Parathyroid adenoma (tissue), 2 donors: ENCODE results near the gene CCDC68.

Experiments
- H2AFZ ChIP-seq: fragments of 300-600 bp; sonication (generic); one replicate; pipeline ENCODE4 v1.7.0; 2017; ENCODE audit warnings: antibody characterized with exemption, mild to moderate bottlenecking
- H3K27ac ChIP-seq: fragments of 300-600 bp; sonication (generic); one replicate; pipeline ENCODE4 v1.7.0; 2017
- H3K27me3 ChIP-seq: fragments of 300-600 bp; sonication (generic); one replicate; pipeline ENCODE4 v1.7.0; 2017; ENCODE audit warnings: low read length; ENCODE audit not compliant: control insufficient read depth, insufficient read depth
- H3K36me3 ChIP-seq: fragments of 300-600 bp; sonication (generic); one replicate; pipeline ENCODE4 v1.7.0; 2017; ENCODE audit warnings: low read length; ENCODE audit not compliant: control insufficient read depth, insufficient read depth
- H3K4me1 ChIP-seq: fragments of 300-600 bp; sonication (generic); one replicate; pipeline ENCODE4 v1.7.0; 2017; ENCODE audit warnings: control low read depth
- H3K4me2 ChIP-seq: fragments of 300-600 bp; sonication (generic); one replicate; pipeline ENCODE4 v1.7.0; 2017; ENCODE audit warnings: low read length
- H3K4me3 ChIP-seq: fragments of 300-600 bp; sonication (generic); one replicate; pipeline ENCODE4 v1.7.0; 2017; ENCODE audit warnings: low read depth, low read length
- H3K79me2 ChIP-seq: fragments of 300-600 bp; sonication (generic); one replicate; pipeline ENCODE4 v1.7.0; 2017; ENCODE audit warnings: control low read depth
- H3K9ac ChIP-seq: fragments of 300-600 bp; sonication (generic); one replicate; pipeline ENCODE4 v1.7.0; 2017; ENCODE audit warnings: mild to moderate bottlenecking
- H3K9me3 ChIP-seq: fragments of 300-600 bp; sonication (generic); one replicate; pipeline ENCODE4 v1.7.0; 2017; ENCODE audit warnings: low read length; ENCODE audit not compliant: control insufficient read depth
- TF ChIP-seq, protein P1 (sequence below): fragments of 300-600 bp; sonication (generic); IDR thresholded peaks from one replicate; pipeline ENCODE4 v1.7.0; 2017; ENCODE audit warnings: antibody characterized with exemption, mild to moderate bottlenecking
- donor health status: primary hyperparathyroidism.

Gene CCDC68

DNA sequence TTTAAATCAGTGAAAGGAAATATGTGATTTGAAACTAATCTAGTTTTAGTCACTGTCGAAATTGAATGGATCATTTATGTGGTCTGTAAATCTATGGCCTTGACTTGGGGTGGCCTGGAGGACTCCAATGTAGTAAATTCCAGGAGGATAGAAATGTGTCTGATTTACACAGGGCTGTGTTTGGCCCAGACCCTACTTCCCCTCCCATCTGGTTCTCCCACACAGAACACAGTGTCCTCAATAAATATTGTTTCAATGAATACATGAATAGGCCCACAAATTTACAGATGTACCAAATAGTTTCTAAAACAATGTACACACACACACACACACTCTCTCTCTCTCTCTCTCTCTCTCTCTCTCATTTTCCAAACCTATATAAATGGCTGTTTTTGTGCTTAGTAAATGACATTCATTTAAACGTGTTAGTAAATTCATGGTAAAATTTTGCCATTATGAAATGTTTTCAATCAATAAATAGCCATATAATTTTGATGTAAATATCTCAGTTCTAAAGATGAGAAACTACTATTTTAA is 1.9 kb downstream of the CCDC68 start:
- Histone ChIP-seq H3K36me3 (no peaks in the 10 kb centered on the region), H3K4me2 (no peak overlapping the region), H3K4me1 (no peaks in the 10 kb centered on the region), H2AFZ (no peak overlapping the region), H3K9me3 (no peaks in the 10 kb centered on the region), H3K27me3 (no peaks in the 10 kb centered on the region), H3K4me3 (no peak overlapping the region), H3K79me2 (no peaks in the 10 kb centered on the region), H3K9ac (no peak overlapping the region), H3K27ac (no peak overlapping the region)
- TF ChIP-seq, protein P1, sequence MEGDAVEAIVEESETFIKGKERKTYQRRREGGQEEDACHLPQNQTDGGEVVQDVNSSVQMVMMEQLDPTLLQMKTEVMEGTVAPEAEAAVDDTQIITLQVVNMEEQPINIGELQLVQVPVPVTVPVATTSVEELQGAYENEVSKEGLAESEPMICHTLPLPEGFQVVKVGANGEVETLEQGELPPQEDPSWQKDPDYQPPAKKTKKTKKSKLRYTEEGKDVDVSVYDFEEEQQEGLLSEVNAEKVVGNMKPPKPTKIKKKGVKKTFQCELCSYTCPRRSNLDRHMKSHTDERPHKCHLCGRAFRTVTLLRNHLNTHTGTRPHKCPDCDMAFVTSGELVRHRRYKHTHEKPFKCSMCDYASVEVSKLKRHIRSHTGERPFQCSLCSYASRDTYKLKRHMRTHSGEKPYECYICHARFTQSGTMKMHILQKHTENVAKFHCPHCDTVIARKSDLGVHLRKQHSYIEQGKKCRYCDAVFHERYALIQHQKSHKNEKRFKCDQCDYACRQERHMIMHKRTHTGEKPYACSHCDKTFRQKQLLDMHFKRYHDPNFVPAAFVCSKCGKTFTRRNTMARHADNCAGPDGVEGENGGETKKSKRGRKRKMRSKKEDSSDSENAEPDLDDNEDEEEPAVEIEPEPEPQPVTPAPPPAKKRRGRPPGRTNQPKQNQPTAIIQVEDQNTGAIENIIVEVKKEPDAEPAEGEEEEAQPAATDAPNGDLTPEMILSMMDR: no peak

DNA sequence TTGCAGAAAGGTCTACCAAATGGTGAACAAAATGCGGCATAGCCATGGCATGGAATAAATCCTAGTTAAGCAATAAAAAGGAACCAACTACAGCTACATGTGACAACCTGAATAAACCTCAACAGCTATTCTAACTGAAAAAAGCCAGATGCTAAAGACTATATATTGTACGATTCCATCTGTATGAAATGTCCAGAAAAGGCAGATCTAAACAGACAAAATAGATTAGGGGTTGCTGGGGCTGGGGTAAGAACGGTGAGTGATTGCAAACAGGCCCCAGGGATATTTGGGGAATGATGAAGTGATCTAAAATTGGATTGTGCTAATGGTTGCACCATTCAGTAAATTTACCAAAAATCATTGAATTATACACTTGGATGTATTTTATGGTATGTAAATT is 2.8 kb downstream of the CCDC68 start:
- Histone ChIP-seq H3K27ac (no peak overlapping the region), H3K79me2 (no peaks in the 10 kb centered on the region), H3K4me2 (no peak overlapping the region)

DNA sequence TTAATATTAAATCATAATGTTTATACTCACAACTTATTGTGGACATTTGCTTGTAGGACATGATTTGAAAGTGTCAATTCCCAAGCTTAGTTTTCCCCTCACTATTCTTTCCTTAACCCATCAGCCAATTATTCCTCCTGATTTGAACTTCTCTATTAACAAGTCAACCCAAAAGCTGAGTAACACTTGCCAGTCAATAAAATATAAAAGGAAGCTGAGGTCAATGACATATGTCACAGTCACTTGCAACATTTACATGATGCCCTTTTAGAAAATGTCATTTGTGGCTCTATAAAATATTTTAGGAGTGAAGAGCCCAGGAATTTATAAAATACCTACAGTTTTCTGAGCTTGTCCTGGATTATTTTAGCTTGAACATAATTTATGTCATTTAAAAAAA is 7.2 kb downstream of the CCDC68 start:
- Histone ChIP-seq H3K79me2 (no peaks in the 10 kb centered on the region), H3K4me1 (no peaks in the 10 kb centered on the region), H3K4me2 (no peak overlapping the region), H3K9ac (no peak overlapping the region), H3K27me3 (no peaks in the 10 kb centered on the region), H3K36me3 (no peaks in the 10 kb centered on the region), H2AFZ (no peak overlapping the region), H3K4me3 (no peak overlapping the region), H3K27ac (no peak overlapping the region), H3K9me3 (no peaks in the 10 kb centered on the region)
- TF ChIP-seq, protein P1: no peak

More for the DNA sequence above, 2.8 kb downstream of the CCDC68 start:
- Histone ChIP-seq H3K4me3 (no peak overlapping the region), H2AFZ (no peak overlapping the region), H3K27me3 (no peaks in the 10 kb centered on the region), H3K9ac (no peak overlapping the region), H3K9me3 (no peaks in the 10 kb centered on the region), H3K4me1 (no peaks in the 10 kb centered on the region), H3K36me3 (no peaks in the 10 kb centered on the region)
- TF ChIP-seq, protein P1: no peak

DNA sequence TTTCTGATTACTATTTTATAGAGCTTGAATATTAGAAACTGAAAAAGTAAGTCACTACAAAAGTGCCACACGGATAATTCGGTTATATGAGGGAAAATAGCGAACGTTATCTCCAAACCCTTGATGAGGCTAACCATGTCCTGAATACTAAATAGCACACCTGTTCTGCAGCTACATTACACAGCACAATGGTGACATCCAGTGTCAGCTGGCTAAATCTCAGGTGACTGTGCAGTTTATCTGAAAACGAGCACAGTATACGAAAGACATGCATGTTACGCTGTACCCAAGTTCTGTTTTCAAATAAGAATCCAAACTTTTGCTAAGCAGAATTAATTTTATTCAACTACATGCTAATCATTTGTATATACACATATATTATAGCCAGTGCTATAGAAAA is 9.0 kb downstream of the CCDC68 start:
- H3K79me2 ChIP-seq: no peaks in the 10 kb centered on the region
- no peaks in the 10 kb centered on the region for H3K27me3 ChIP-seq
- H3K27ac ChIP-seq: no peak overlapping the region
- no peak overlapping the region for H3K4me3 ChIP-seq
- no peak overlapping the region for H3K9ac ChIP-seq
- H3K9me3 ChIP-seq: no peaks in the 10 kb centered on the region
- H3K4me1 ChIP-seq: no peaks in the 10 kb centered on the region
- H3K4me2 ChIP-seq: no peak overlapping the region
- no peaks in the 10 kb centered on the region for H3K36me3 ChIP-seq
- H2AFZ ChIP-seq: no peak overlapping the region
- TF ChIP-seq, protein P1: peak; percentile 30

DNA sequence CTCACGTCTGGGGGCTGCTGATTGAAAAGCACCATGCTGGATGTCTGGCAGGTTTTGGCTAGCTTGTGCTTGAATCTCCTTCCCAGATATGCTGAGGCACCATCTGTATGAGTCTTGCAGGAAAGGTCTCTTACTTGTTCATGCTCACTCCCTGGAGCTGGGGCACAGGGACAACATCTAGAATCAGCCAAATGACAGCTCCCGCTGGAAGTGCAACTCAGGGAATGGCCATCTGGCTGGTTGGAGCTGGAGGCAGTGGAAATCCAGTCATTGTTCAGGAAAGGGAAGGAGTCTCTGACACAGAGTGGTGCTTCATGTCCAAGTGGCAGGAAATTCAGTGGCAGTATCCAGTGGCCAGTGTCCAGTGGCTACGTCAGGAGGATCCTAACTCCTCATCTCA is 9.7 kb downstream of the CCDC68 start:
- no peak overlapping the region for H3K4me2 ChIP-seq
- no peaks in the 10 kb centered on the region for H3K36me3 ChIP-seq
- H3K27ac ChIP-seq: no peak overlapping the region
- no peak overlapping the region for H2AFZ ChIP-seq
- no peaks in the 10 kb centered on the region for H3K9me3 ChIP-seq
- no peak overlapping the region for H3K9ac ChIP-seq
- H3K4me3 ChIP-seq: no peak overlapping the region
- TF ChIP-seq, protein P1: no peak
- H3K79me2 ChIP-seq: no peaks in the 10 kb centered on the region
- H3K27me3 ChIP-seq: no peaks in the 10 kb centered on the region
- H3K4me1 ChIP-seq: no peaks in the 10 kb centered on the region
